Endothelial cell of umbilical vein (primary cell): ENCODE results near the gene DSCAML1. TPM values are rescaled to one million over a fixed set of nuclear protein-coding genes. Genes with fewer than 3 reads are reported as not detected.

Source experiments
- BruUV-seq: library from RNA; stranded (reverse); fragments of 400-500 nt; replicated peaks from 2 replicates; lab custom pipeline; 2021; lab: Mats Ljungman, UMichigan
- CTCF ChIA-PET: fragments of 300-600, 350-600 bp; sonication (Branson Sonifier 250); formaldehyde crosslinking; loops from one replicate; lab custom pipeline; 2021; ENCODE audit warnings: antibody characterized with exemption, inconsistent platforms; lab: Charles Lee
- POLR2A ChIA-PET: fragments of 300-600, 350-600 bp; sonication (Branson Sonifier 250); formaldehyde crosslinking; loops from one replicate; lab custom pipeline; 2021; ENCODE audit warnings: antibody characterized with exemption, inconsistent platforms; lab: Charles Lee
- DNase-seq: peaks from one replicate; pipeline ENCODE4 v3.0.0-alpha.2; 2011; ENCODE audit warnings: low read depth, low spot score
- FAIRE-seq: peaks from 2 replicates; lab custom pipeline; 2011; peaks lifted over from hg19 to GRCh38; lab: Jason Lieb, UNC
- H2AFZ ChIP-seq: 2 replicates; pipeline ENCODE4 v1.6.0; 2012; ENCODE audit warnings: low read depth, low read length, control low read depth, inconsistent platforms
- H3K27ac ChIP-seq: 2 replicates; pipeline ENCODE4 v1.5.1; 2011; ENCODE audit warnings: low read depth, mild to moderate bottlenecking, control low read depth, low read length, moderate library complexity; ENCODE audit not compliant: insufficient read depth
- H3K27me3 ChIP-seq, 2 experiments: 2 replicates each; pipeline versions ENCODE4 v1.6.0 to v1.6.1; 2011; ENCODE audit warnings: low read length in 2 of 2, mixed read lengths in 1 of 2; ENCODE audit not compliant: control insufficient read depth in 2 of 2, insufficient read depth in 2 of 2
- H3K36me3 ChIP-seq, 2 experiments: 2 replicates in 1 of 2; 3 replicates in 1 of 2; pipeline ENCODE4 v1.5.1; 2011; ENCODE audit warnings: low read length in 2 of 2, mild to moderate bottlenecking in 1 of 2, moderate library complexity in 1 of 2; ENCODE audit not compliant: control insufficient read depth in 2 of 2, insufficient read depth in 2 of 2; ENCODE audit errors: extremely low read depth in 1 of 2
- H3K4me1 ChIP-seq: 3 replicates; pipeline ENCODE4 v1.5.1; 2011; ENCODE audit warnings: mild to moderate bottlenecking, low read length; ENCODE audit not compliant: control insufficient read depth, insufficient read depth; ENCODE audit errors: extremely low read depth
- H3K4me2 ChIP-seq: 2 replicates; pipeline ENCODE4 v1.6.1; 2011; ENCODE audit warnings: low read length, control low read depth, mixed read lengths; ENCODE audit not compliant: insufficient read depth
- H3K4me3 ChIP-seq, 3 experiments: fragments of 200-600 bp in 1 of 3; sonication (generic), shearing (Covaris generic) in 1 of 3; replicated peaks in 1 of 3; 2 replicates each; pipeline ENCODE4 v1.5.1; 2011 to 2016; ENCODE audit warnings: control low read depth in 3 of 3, low read length in 3 of 3, mild to moderate bottlenecking in 2 of 3, inconsistent platforms in 1 of 3, low read depth in 1 of 3, moderate library complexity in 1 of 3; ENCODE audit not compliant: insufficient read depth in 1 of 3
- H3K79me2 ChIP-seq: 2 replicates; pipeline ENCODE4 v1.6.0; 2012; ENCODE audit warnings: low read length, inconsistent platforms; ENCODE audit not compliant: control insufficient read depth, insufficient read depth
- H3K9ac ChIP-seq: replicated peaks from 2 replicates; pipeline ENCODE3; 2011; ENCODE audit warnings: low read length, control low read depth; ENCODE audit not compliant: insufficient read depth; ENCODE audit errors: extremely low read depth
- H3K9me1 ChIP-seq: replicated peaks from 3 replicates; pipeline ENCODE4 v1.6.0; 2011; ENCODE audit warnings: mild to moderate bottlenecking, low read length; ENCODE audit not compliant: control insufficient read depth, insufficient read depth; ENCODE audit errors: extremely low read depth
- H3K9me3 ChIP-seq: replicated peaks from 2 replicates; pipeline ENCODE4 v1.5.1; 2012; ENCODE audit warnings: low read length, inconsistent platforms; ENCODE audit not compliant: control insufficient read depth, insufficient read depth
- H4K20me1 ChIP-seq: replicated peaks from 2 replicates; pipeline ENCODE3; 2011; ENCODE audit warnings: mild to moderate bottlenecking, low read length; ENCODE audit not compliant: control insufficient read depth, insufficient read depth; ENCODE audit errors: extremely low read depth
- CTCF ChIP-seq, 2 donors: IDR thresholded peaks; 1 replicate in 1 of 2; 2 replicates in 1 of 2; pipeline ENCODE4 v1.5.1; 2011; ENCODE audit warnings: low read length in 2 of 2, mild to moderate bottlenecking in 2 of 2, moderate library complexity in 2 of 2, control low read depth in 1 of 2, inconsistent platforms in 1 of 2, low read depth in 1 of 2; ENCODE audit not compliant: insufficient read depth in 1 of 2; ENCODE audit errors: extremely low read depth in 1 of 2
- EZH2 ChIP-seq: IDR thresholded peaks from 2 replicates; pipeline ENCODE4 v1.6.1; 2012; ENCODE audit warnings: borderline replicate concordance, low read depth, mild to moderate bottlenecking, moderate library complexity, low read length, inconsistent platforms; ENCODE audit not compliant: severe bottlenecking
- FOS ChIP-seq: IDR thresholded peaks from 2 replicates; pipeline ENCODE4 v1.6.1; 2011; ENCODE audit warnings: mild to moderate bottlenecking, low read length, moderate library complexity, borderline replicate concordance; ENCODE audit not compliant: insufficient read depth
- GATA2 ChIP-seq: IDR thresholded peaks from 2 replicates; pipeline ENCODE4 v1.7.0; 2011; ENCODE audit warnings: low read depth, mild to moderate bottlenecking, moderate library complexity, mixed read lengths, low read length; ENCODE audit not compliant: insufficient read length, insufficient read depth
- JUN ChIP-seq: IDR thresholded peaks from 2 replicates; pipeline ENCODE4 v1.6.1; 2011; ENCODE audit warnings: borderline replicate concordance, low read depth; ENCODE audit not compliant: insufficient read length, insufficient read depth
- MYC ChIP-seq: IDR thresholded peaks from one replicate; pipeline ENCODE4 v1.6.1; 2011; ENCODE audit warnings: mild to moderate bottlenecking, low read depth, low read length
- POLR2A ChIP-seq: IDR thresholded peaks from 2 replicates; pipeline ENCODE4 v1.6.1; 2012; ENCODE audit warnings: low read depth, mild to moderate bottlenecking, control low read depth, low read length
- POLR2AphosphoS5 ChIP-seq: IDR thresholded peaks from 2 replicates; pipeline ENCODE4 v1.6.1; 2012; ENCODE audit warnings: low read depth, mild to moderate bottlenecking, control low read depth, low read length, moderate library complexity; ENCODE audit not compliant: insufficient read depth
- dilution Hi-C: fragments of 300-500 bp; cut with MboI; formaldehyde crosslinking; loops from one replicate; pipeline ENCODE4 v1.15.0; 2019; ENCODE audit warnings: low sequenced_read_pairs; ENCODE audit not compliant: extremely low pct_ligation_motif_present
- intact Hi-C: fragments of 100-400 bp; cut with micrococcal nuclease; formaldehyde crosslinking; loops from one replicate; pipeline ENCODE4 v1.10.0; 2022
- polyA plus RNA-seq, 4 experiments: library from polyadenylated mRNA; depleted of rRNA in 3 of 4; stranded (reverse) in 3 of 4; unstranded in 1 of 4; fragments of >200 nt; gene quantifications; 2 replicates each; pipeline versions ENCODE4 v1.2.1 to v1.2.3, GENCODE V29; 2011 to 2012; ENCODE audit warnings: missing spikeins in 1 of 4
- total RNA-seq: library from RNA; stranded (reverse); gene quantifications from 2 replicates; pipeline ENCODE4 v1.2.3, GENCODE V29; 2021
- TF ChIP-seq, protein P1 (sequence below): IDR thresholded peaks from 2 replicates; pipeline ENCODE4 v1.6.1; 2011; ENCODE audit not compliant: insufficient read depth, insufficient read length

The DSCAML1 gene
- total and polyA plus RNA-seq, 2 donors (not counting 3 experiments of a cell fraction or from before 2014, with no cell fraction given), result not detected

DNA sequence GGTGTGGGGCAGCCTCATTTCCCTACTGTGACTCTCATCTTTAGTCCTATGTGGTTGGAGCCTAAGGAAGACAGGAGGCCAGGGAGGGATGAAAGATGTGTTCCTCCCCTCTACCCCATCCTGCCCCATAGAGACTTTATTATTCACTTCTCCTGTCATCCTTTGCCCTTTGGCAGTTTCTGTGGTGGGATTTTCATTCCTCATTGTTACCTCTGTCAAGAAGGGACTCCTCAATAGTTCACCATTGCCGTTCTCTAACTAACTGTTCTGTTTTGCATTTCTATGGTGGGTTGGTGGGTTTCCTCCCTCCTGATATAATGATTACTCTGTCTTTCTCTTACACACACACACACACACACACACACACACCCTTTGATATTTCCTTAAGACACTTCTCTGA is 202.3 kb downstream of the DSCAML1 start:
- no peak for FAIRE-seq
- ChIA-PET POLR2A (no interaction called here), CTCF (no interaction called here)
- Histone ChIP-seq H3K4me2 (no peak overlapping the region), H4K20me1 (no peaks in the 10 kb centered on the region), H3K9ac (no peak overlapping the region), H3K4me3 (no peak overlapping the region), H3K9me3 (no peaks in the 10 kb centered on the region), H3K27me3 (no peaks in the 10 kb centered on the region), H3K79me2 (no peaks in the 10 kb centered on the region), H3K9me1 (no peaks in the 10 kb centered on the region), H2AFZ (no peak overlapping the region), H3K36me3 (no peaks in the 10 kb centered on the region), H3K4me1 (no peaks in the 10 kb centered on the region), H3K27ac (no peak overlapping the region)
- intact Hi-C loops (no loop called here), dilution Hi-C loops (no loop called here)
- no peak for DNase-seq
- BruUV-seq, result no TSS peak
- TF ChIP-seq POLR2A, result no peak
- no peak for TF ChIP-seq MYC
- no peak for TF ChIP-seq CTCF (IDR thresholded peaks at IDR 0.05; ENCODE audit: extremely low read depth in 1 of 2, insufficient read depth in 1 of 2, low read depth in 1 of 2, low read length in 2 of 2)
- no peak for TF ChIP-seq POLR2AphosphoS5
- no peak for TF ChIP-seq FOS
- TF ChIP-seq, protein P1, sequence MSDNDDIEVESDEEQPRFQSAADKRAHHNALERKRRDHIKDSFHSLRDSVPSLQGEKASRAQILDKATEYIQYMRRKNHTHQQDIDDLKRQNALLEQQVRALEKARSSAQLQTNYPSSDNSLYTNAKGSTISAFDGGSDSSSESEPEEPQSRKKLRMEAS, result no peak
- no peak for TF ChIP-seq JUN
- TF ChIP-seq GATA2, result no peak
- TF ChIP-seq EZH2, result no peak
